Measurements from ENCODE around the gene KIAA0753. TPM values are rescaled to one million over a fixed set of nuclear protein-coding genes. Genes with fewer than 3 reads are reported as not detected.

The KIAA0753 gene
- total and polyA plus RNA-seq, 2 of the 13 experiments (the other 11 are each of a cell fraction or from before 2014, with no cell fraction given): 5.2 to 9.1 TPM

- TF ChIP-seq, protein P1, sequence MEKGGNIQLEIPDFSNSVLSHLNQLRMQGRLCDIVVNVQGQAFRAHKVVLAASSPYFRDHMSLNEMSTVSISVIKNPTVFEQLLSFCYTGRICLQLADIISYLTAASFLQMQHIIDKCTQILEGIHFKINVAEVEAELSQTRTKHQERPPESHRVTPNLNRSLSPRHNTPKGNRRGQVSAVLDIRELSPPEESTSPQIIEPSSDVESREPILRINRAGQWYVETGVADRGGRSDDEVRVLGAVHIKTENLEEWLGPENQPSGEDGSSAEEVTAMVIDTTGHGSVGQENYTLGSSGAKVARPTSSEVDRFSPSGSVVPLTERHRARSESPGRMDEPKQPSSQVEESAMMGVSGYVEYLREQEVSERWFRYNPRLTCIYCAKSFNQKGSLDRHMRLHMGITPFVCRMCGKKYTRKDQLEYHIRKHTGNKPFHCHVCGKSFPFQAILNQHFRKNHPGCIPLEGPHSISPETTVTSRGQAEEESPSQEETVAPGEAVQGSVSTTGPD (CRISPR knock-in tag; IDR thresholded peaks at IDR 0.05): no peak
- TF ChIP-seq E2F5 (CRISPR knock-in tag; conservative IDR thresholded peaks at IDR 0.05) (peak; percentile 47; the same call in 1 of the 2 replicates), SIN3A (IDR thresholded peaks at IDR 0.05; ENCODE audit: borderline replicate concordance, low read depth, low read length) (peak; percentile 95), NFE2L1 (CRISPR knock-in tag; IDR thresholded peaks at IDR 0.05; ENCODE audit: borderline replicate concordance) (0 out of 2 replicates have a peak, but pooled peaks have one; percentile 35), ZZZ3 (CRISPR knock-in tag; IDR thresholded peaks at IDR 0.05; ENCODE audit: borderline replicate concordance) (peak; percentile 87), ZNF761 (CRISPR knock-in tag; conservative IDR thresholded peaks at IDR 0.05) (0 out of 2 replicates have a peak, but pooled peaks have one; percentile 27), RARG (CRISPR knock-in tag; IDR thresholded peaks at IDR 0.05; ENCODE audit: low read depth) (0 out of 2 replicates have a peak, but pooled peaks have one; percentile 71), PRDM15 (CRISPR knock-in tag; IDR thresholded peaks at IDR 0.05) (0 out of 2 replicates have a peak, but pooled peaks have one; percentile 51), TARDBP (CRISPR knock-in tag; IDR thresholded peaks at IDR 0.05) (peak; percentile 79), MLLT10 (CRISPR knock-in tag; IDR thresholded peaks at IDR 0.05) (no peak), ZNF766 (CRISPR knock-in tag; IDR thresholded peaks at IDR 0.05; ENCODE audit: borderline replicate concordance) (no peak), ZNF781 (CRISPR knock-in tag; IDR thresholded peaks at IDR 0.05; ENCODE audit: borderline replicate concordance, not compliant biosample characterization) (peak; percentile 19), ZBTB2 (CRISPR knock-in tag; IDR thresholded peaks at IDR 0.05; ENCODE audit: low read depth) (peak; percentile 62; the same call in 1 of the 2 replicates), SMAD3 (CRISPR knock-in tag; IDR thresholded peaks at IDR 0.05) (no peak), NR2F6 (IDR thresholded peaks at IDR 0.05) (no peak), NR2F6 (CRISPR knock-in tag; IDR thresholded peaks at IDR 0.05) (no peak; the same call in 1 of the 2 replicates)
- TF ChIP-seq, protein P2, sequence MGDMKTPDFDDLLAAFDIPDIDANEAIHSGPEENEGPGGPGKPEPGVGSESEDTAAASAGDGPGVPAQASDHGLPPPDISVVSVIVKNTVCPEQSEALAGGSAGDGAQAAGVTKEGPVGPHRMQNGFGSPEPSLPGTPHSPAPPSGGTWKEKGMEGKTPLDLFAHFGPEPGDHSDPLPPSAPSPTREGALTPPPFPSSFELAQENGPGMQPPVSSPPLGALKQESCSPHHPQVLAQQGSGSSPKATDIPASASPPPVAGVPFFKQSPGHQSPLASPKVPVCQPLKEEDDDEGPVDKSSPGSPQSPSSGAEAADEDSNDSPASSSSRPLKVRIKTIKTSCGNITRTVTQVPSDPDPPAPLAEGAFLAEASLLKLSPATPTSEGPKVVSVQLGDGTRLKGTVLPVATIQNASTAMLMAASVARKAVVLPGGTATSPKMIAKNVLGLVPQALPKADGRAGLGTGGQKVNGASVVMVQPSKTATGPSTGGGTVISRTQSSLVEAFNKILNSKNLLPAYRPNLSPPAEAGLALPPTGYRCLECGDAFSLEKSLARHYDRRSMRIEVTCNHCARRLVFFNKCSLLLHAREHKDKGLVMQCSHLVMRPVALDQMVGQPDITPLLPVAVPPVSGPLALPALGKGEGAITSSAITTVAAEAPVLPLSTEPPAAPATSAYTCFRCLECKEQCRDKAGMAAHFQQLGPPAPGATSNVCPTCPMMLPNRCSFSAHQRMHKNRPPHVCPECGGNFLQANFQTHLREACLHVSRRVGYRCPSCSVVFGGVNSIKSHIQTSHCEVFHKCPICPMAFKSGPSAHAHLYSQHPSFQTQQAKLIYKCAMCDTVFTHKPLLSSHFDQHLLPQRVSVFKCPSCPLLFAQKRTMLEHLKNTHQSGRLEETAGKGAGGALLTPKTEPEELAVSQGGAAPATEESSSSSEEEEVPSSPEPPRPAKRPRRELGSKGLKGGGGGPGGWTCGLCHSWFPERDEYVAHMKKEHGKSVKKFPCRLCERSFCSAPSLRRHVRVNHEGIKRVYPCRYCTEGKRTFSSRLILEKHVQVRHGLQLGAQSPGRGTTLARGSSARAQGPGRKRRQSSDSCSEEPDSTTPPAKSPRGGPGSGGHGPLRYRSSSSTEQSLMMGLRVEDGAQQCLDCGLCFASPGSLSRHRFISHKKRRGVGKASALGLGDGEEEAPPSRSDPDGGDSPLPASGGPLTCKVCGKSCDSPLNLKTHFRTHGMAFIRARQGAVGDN (CRISPR knock-in tag; IDR thresholded peaks at IDR 0.05): peak; percentile 91
These were observed at the start of gene KIAA0753, which contains the start of gene TXNDC17 (continued) for GRCh38 chr17:6640536-6641246.
